Vagina (tissue), 2 donors: ENCODE results near the gene CATSPERB. TPM values are rescaled to one million over a fixed set of nuclear protein-coding genes. Genes with fewer than 3 reads are reported as not detected.
"Not testable (repeated sequence)": the region's sequence is repeated elsewhere in the genome, so short reads cannot be mapped to it uniquely, and the experiment has no call there.

ENCODE experiments used
- DNase-seq, 2 donors: peaks; one replicate each; pipeline ENCODE4 v3.0.0-alpha.2; 2017; ENCODE audit errors: extremely low spot score in 2 of 2
- H3K27ac ChIP-seq: fragments of 200-600 bp; sonication (generic); one replicate; pipeline ENCODE4 v1.5.1; 2019
- H3K27me3 ChIP-seq: fragments of 200-600 bp; sonication (generic); one replicate; pipeline ENCODE4 v1.5.1; 2019
- H3K36me3 ChIP-seq, 2 donors: fragments of 200-600 bp; sonication (generic); one replicate each; pipeline ENCODE4 v1.5.1; 2017 to 2019
- H3K4me1 ChIP-seq: fragments of 200-600 bp; sonication (generic); one replicate; pipeline ENCODE4 v1.5.1; 2019
- H3K4me3 ChIP-seq, 2 donors: fragments of 200-600 bp; sonication (generic); 1 replicate in 1 of 2; 2 replicates in 1 of 2; pipeline ENCODE4 v1.5.1; 2016 to 2019
- H3K9me3 ChIP-seq: fragments of 200-600 bp; sonication (generic); one replicate; pipeline ENCODE4 v1.5.1; 2019
- CTCF ChIP-seq, 3 experiments: fragments of 450-650 bp in 2 of 3; fragments of 200-600 bp in 1 of 3; sonication (generic) in 1 of 3; IDR thresholded peaks; one replicate each; pipeline ENCODE4 v1.5.1; 2017 to 2019; ENCODE audit warnings: antibody characterized with exemption in 3 of 3, mild to moderate bottlenecking in 2 of 3, moderate library complexity in 2 of 3
- POLR2A ChIP-seq, 2 donors: fragments of 450-650 bp; IDR thresholded peaks; one replicate each; pipeline ENCODE4 v1.6.1; 2017; ENCODE audit warnings: antibody characterized with exemption in 2 of 2, mild to moderate bottlenecking in 2 of 2, moderate library complexity in 2 of 2
- POLR2AphosphoS5 ChIP-seq, 2 donors: sonication (generic); formaldehyde crosslinking; IDR thresholded peaks; one replicate each; pipeline ENCODE4 v1.9.0; 2017; ENCODE audit warnings: antibody characterized with exemption in 2 of 2, mild to moderate bottlenecking in 2 of 2, low read depth in 1 of 2; ENCODE audit not compliant: insufficient read depth in 1 of 2
- intact Hi-C: fragments of 100-400 bp; cut with DNase I; formaldehyde crosslinking; loops from one replicate; pipeline ENCODE4 v1.15.1; 2023
- total RNA-seq: library from RNA; depleted of rRNA; stranded (reverse); fragments of >200 nt; gene quantifications from one replicate; pipeline ENCODE4 v1.2.3, GENCODE V29; 2016

Gene CATSPERB
- total RNA-seq, 1 donor from 2014 or later: 5.2 TPM

GRCh38 chr14:91669867-91670266 is 62.0 kb downstream of the CATSPERB start:
- no peaks in the 10 kb centered on the region for H3K9me3 ChIP-seq
- intact Hi-C loops: no loop called here
- H3K4me1 ChIP-seq: no peaks in the 10 kb centered on the region
- no peak for DNase-seq
- H3K36me3 ChIP-seq: no peaks in the 10 kb centered on the region
- no peak for TF ChIP-seq CTCF (IDR thresholded peaks at IDR 0.05)
- no peak overlapping the region for H3K4me3 ChIP-seq
- H3K27me3 ChIP-seq: no peaks in the 10 kb centered on the region
- H3K27ac ChIP-seq: no peak overlapping the region

- H3K9me3 ChIP-seq, DNase-seq, H3K4me1 ChIP-seq, H3K4me3 ChIP-seq, H3K27me3 ChIP-seq, H3K27ac ChIP-seq, intact Hi-C loops, H3K36me3 ChIP-seq: not testable (repeated sequence)
These were observed 64.8 kb downstream of the CATSPERB start for GRCh38 chr14:91667101-91667500.

GRCh38 chr14:91660790-91661189 is 71.1 kb downstream of the CATSPERB start:
- Histone ChIP-seq H3K27ac (no peak overlapping the region), H3K36me3 (no peaks in the 10 kb centered on the region), H3K9me3 (no peaks in the 10 kb centered on the region), H3K4me3 (no peak overlapping the region), H3K27me3 (no peaks in the 10 kb centered on the region), H3K4me1 (no peaks in the 10 kb centered on the region)
- no peak for DNase-seq
- intact Hi-C loops: no loop called here
- TF ChIP-seq CTCF (IDR thresholded peaks at IDR 0.05) (no peak), POLR2A (IDR thresholded peaks at IDR 0.05) (no peak), POLR2AphosphoS5 (IDR thresholded peaks at IDR 0.05; ENCODE audit: insufficient read depth in 1 of 2, low read depth in 1 of 2) (no peak)

- TF ChIP-seq POLR2A (IDR thresholded peaks at IDR 0.05) (no peak), CTCF (IDR thresholded peaks at IDR 0.05) (no peak), POLR2AphosphoS5 (IDR thresholded peaks at IDR 0.05; ENCODE audit: insufficient read depth in 1 of 2, low read depth in 1 of 2) (no peak)
- intact Hi-C loops: no loop called here
- Histone ChIP-seq H3K27ac (no peak overlapping the region), H3K4me1 (no peaks in the 10 kb centered on the region), H3K4me3 (no peak overlapping the region), H3K9me3 (no peaks in the 10 kb centered on the region), H3K27me3 (no peaks in the 10 kb centered on the region), H3K36me3 (no peaks in the 10 kb centered on the region)
- DNase-seq: no peak
These were observed 77.0 kb downstream of the CATSPERB start for GRCh38 chr14:91654836-91655235.

- H3K4me1 ChIP-seq: no peaks in the 10 kb centered on the region
- DNase-seq: no peak
- H3K27me3 ChIP-seq: no peaks in the 10 kb centered on the region
- no peak overlapping the region for H3K4me3 ChIP-seq
- no peak for TF ChIP-seq CTCF (IDR thresholded peaks at IDR 0.05)
- TF ChIP-seq POLR2AphosphoS5 (IDR thresholded peaks at IDR 0.05; ENCODE audit: insufficient read depth in 1 of 2, low read depth in 1 of 2): no peak
- no peak for TF ChIP-seq POLR2A (IDR thresholded peaks at IDR 0.05)
- no peak overlapping the region for H3K27ac ChIP-seq
- H3K9me3 ChIP-seq: no peaks in the 10 kb centered on the region
- intact Hi-C loops: no loop called here
- no peaks in the 10 kb centered on the region for H3K36me3 ChIP-seq
These were observed 78.4 kb downstream of the CATSPERB start for GRCh38 chr14:91653451-91653850.

- no peaks in the 10 kb centered on the region for H3K9me3 ChIP-seq
- intact Hi-C loops: no loop called here
- H3K4me3 ChIP-seq: no peak overlapping the region
- H3K27ac ChIP-seq: no peak overlapping the region
- no peaks in the 10 kb centered on the region for H3K4me1 ChIP-seq
- TF ChIP-seq POLR2A (IDR thresholded peaks at IDR 0.05) (no peak), POLR2AphosphoS5 (IDR thresholded peaks at IDR 0.05; ENCODE audit: insufficient read depth in 1 of 2, low read depth in 1 of 2) (no peak), CTCF (IDR thresholded peaks at IDR 0.05) (peak; percentile 27 to 59 (median 57))
- no peaks in the 10 kb centered on the region for H3K27me3 ChIP-seq
- no peak for DNase-seq
- no peaks in the 10 kb centered on the region for H3K36me3 ChIP-seq
These were observed 82.0 kb downstream of the CATSPERB start for GRCh38 chr14:91649930-91650329.
